ENCODE measurements around the gene ING2.
A peak's percentile ranks its signal among the peaks of the same experiment; 100 is the strongest.
"Not testable (repeated sequence)": the region's sequence is repeated elsewhere in the genome, so short reads cannot be mapped to it uniquely, and the experiment has no call there.

ING2 gene, protein sequence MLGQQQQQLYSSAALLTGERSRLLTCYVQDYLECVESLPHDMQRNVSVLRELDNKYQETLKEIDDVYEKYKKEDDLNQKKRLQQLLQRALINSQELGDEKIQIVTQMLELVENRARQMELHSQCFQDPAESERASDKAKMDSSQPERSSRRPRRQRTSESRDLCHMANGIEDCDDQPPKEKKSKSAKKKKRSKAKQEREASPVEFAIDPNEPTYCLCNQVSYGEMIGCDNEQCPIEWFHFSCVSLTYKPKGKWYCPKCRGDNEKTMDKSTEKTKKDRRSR
- 7.5 to 13.9 (median 11.9) reads per million in 4 donors for total RNA-seq

DNA sequence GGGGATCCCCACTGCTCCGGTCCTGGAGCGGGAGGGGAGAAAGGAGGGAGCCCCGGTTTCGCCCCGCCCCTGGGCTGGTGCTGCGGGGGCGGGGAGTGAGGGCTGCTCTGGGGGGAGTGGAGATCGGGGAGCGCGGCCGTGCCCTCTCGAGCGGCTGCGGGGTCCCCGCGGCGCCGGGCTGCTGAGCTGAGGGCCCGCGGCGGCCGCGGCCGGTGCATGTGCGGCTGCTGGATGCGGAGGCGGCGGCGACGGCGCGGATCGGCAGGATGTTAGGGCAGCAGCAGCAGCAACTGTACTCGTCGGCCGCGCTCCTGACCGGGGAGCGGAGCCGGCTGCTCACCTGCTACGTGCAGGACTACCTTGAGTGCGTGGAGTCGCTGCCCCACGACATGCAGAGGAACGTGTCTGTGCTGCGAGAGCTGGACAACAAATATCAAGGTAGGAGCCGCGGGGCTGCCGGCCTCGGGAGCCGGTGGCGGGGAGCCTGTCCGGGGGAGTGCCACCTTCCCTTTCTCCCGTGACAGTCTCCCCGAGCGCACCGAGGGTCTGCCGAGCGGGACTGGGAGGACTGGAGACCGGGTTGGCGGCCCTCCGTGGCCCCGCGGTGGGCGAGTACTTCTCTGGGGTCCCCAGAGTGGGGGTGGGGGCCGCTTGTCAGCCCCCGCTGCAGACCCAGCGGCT lies at the start of gene ING2:
Gene ING2 (plus strand): TSS at position 129 of the 681 bp plus-strand sequence. CDS start 138 bp downstream, at position 267.
- DNase-seq, result peak in 3 of 5 donors; percentile 81 to 86 (median 82)

DNA sequence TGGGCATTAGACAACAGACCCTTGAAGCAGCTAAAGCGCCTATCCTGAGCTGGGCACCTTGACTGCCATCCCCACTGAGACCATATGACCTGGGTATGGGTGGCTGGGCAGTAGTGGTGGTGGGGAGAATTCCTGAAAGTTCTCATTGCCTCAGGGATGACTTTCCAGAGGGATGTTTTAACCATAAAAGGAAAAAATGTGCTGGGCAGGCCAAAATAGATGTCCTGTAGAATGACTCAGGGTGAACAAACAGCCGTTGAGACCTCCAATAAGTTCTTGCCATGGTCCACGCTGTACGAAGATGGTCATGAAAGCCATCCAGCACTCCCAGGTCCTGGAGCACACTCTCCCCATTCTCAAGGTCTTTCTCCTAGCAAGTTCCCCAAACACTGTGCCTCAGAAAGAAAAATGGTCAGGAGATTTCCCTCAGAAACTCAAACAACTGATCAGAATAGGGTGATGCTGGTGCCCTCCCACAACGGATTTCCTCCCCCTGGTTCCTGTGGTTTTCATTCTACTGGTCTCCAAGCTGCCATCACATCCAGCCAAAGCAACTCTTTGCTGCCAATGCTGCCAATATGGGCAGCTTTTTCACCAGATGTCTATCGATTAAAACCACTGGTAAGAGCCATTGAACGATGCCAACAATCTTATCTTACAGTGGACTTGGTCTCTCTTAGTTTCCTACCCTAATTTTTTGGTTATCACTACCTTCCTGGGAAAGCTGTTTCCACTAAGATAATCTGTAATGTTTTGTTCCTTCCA lies 49.2 kb upstream of the ING2 start:
- peak in 1 of 5 donors; percentile 30 for DNase-seq

DNA sequence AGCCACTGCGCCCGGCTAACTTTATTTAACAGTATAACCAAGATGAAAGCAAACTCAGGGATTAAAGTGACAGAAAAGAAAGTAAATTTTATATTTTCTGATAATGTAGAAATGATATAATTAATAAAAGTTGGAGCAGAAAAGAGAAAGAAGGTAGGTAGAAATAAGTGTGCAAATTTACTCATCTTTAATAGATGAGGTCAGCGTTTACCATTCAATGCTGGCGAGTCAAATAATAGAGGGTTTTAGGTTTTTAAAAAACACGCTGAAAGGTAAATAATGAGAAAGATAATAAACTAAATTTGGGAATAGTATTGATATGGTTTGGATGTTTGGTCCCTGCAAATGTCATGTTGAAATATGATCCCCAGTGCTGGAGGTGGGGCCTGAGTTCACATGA lies 46.9 kb upstream of the ING2 start:
- DNase-seq, result no peak

DNA sequence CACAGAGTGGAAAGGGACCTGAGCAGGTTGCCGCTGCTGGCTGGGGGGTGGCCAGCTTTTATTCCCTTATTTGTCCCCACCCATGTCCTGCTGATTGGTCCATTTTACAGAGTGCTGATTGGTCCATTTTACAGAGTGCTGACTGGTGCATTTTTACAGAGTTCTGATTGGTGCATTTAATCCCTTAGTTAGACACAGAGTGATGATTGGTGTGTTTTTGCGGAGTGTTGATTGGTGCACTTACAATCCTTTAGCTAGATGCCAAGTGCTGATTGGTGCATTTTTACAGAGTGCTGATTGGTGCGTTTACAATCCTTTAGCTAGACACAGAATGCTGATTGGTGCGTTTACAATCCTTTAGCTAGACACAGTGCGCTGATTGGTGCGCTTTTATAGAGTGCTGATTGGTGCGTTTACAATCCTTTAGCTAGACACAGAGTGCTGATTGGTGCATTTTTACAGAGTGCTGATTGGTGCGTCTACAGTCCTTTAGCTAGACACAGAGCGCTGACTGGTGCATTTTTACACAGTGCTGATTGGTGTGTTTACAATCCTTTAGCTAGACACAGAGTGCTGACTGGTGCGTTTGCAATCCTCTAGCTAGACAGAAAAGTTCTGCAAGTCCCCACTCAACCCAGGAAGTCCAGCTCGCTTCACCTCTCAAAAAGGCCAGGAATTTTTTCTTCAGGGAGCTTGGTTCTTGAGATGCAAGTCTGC lies 40.8 kb upstream of the ING2 start:
- DNase-seq, result not testable (repeated sequence)

DNA sequence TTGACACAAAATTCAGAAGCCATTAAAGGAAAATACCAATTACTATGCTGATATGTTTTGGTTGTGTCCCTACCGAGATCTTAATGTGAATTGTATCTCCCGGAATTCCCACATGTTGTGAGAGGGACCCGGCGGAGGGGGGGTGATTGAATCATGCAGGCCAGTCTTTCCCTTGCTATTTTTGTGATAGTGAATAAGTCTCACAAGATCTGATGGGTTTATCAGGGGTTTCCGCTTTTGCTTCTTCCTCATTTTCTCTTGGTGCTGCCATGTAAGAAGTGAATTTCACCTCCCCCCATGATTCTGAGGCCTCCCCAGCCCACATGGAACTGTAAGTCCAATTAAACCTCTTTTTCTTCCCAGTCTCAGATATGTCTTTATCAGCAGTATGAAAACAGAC lies 39.0 kb upstream of the ING2 start:
- not testable (repeated sequence) for DNase-seq

DNA sequence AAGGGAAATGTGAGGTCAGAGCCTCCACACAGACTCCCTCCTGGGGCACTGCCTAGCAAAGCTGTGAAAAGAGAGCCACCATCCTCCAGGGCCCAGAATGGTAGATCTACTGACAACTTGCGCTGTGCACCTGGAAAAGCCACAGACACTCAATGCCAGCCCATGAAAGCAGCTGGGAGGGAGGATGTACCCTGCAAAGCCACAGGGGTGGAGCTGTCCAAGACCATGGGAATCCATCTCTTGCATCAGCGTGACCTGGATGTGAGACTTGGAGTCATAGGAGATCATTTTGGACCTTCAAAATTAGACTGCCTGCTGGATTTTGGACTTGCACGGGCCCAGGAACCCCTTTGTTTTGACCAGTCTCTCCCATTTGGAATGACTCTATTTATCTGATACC lies 37.6 kb upstream of the ING2 start:
- no peak for DNase-seq

DNA sequence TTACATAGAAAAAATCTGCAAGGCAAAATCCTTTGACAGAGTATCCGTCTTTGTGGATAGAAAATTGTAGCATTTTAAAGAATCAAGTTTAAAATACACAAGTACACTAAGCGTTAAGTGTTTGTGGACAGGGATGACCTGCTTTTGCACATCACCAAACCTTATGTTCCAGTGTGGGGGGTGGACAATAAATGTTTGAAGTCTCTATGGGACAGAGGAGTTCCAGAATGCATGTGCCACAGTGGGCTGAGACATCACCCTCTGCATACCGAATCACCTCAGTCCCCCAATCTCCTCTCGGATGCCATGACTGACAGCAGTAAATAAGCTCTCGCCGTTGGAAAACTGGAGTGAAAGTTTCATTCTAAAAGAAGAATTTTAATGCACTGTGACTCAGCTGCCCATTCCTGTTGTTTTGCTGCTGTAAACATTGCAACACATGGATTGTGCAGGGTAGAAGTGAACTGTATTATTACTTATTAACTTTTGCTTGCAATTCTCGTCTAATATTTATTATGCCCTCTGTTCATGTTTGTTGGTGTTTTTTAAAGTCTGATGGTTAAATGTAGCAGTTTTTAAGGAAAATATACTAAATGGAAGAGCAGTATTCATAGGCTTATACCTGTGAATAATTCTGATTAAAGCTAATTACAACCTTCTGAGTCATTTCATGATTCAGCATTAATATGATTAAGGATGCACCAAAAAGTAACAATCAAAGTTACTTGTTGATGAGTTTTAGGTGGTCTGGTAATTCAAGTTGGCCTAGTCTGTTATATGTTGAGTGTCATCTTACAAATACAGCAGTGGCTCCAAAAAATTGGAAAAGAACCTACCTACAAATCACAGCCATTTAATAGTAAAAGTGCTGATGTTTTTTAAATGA lies 36.4 kb upstream of the ING2 start:
- no peak for DNase-seq

DNA sequence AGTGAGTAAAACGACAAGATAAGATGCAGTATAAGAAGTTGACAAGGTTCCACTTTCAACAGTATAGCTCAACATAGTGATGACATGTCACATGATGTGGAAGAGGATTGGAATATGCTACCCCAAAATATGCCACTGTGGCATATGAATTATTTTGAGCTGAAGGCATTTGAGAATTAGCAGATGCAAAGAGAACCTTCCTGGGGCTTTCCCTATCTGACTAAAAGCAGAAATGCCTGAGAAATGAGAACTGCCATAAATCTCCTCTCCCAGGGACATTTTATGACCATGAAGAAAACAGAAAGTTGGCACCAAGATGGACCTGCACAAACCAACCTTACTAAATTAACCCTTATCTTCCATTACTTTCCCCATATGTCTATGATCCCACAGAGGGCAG lies 35.6 kb upstream of the ING2 start:
- no peak for DNase-seq

DNA sequence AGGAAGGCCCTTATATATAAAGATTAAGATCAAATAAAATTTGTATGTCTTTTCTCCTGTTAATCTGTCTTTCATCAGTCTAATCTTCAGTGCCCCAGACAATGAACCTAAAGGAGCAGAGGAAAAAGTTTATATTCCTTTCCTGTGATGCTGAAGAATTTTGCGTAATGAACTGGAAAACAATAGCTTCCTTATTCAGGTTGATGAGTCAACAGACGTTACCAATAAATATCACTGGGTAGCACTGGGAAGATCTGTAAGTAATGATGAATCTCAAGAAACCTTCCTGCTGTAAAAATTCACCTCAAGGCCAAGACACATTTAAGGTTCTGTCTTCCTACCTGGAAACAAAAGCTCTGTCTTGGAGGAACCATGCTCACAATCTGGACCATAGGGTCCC lies 34.9 kb upstream of the ING2 start:
- DNase-seq, result no peak

DNA sequence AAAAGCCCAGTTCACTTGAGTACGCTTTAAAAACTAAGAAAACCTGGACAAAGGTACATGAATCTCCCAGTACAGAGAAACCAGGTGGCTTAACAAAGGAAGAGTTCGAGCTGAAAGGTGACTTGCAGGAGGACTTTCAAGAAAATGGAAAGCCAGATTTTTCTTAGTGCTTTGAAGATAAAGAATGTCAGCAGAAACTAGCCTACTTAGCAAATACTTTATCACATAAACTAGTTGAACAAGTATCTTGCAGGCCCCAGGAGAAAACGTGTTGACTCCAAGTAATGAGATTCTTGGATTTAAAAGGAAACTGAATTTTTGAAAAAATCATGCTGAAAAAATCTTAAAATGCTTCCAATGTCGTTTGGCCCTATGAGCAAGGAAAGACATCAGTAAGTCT lies 34.0 kb upstream of the ING2 start:
- DNase-seq, result no peak

DNA sequence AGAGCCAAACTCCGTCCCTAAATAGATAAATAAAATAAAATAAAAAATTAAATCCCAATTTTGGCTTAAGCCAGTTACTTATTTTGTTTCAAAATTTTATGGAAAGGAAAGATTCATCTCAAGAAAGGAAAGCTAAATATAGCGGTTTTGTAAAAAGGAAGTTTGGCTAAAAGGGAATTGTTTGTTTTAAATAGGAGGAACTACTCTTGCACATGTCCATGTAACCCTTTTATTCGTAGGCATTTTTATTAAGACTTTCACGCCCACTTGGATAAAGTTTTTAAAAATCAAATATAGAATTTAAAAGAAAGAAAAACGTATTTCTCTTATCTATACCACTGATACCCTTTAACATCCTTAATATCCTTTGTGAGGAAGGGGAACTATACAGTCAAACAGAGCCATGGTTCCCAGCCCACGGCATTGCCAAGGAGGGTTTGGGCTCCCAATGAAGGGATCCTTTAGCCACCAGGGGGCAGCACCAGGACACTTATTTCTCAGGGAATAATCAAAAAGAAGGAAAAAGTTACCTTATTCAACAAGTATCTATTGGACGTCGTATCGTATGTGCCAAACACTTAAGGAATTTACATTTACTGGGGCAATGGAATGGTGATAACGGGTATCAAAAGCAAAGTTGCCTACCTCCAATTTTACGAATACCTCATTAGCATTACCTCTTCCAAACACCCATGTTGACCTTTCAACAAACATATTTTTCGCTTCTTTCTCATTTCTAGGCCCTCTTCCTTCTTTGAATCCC lies 32.7 kb upstream of the ING2 start:
- peak; percentile 49 to 83 (median 61) for DNase-seq

DNA sequence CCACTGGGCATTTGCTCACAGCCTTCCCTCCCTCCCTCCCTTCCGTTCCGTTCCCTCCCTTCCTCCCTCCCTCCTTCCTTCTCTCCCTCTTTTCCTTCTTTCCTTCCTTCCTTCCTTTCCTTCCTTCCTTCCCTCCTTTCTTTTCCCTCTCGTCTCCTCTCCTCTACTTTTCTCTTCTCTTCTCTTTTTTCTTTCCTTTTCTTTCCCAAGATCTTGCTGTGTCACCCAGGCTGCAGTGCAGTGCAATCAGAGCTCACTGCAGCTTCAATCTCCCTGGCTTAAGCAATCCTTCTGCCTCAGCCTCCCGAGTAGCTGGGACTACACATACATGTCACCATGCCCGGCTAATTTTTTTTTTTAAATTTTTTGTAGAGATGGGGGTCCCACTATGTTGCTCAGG lies 26.7 kb upstream of the ING2 start:
- DNase-seq, result no peak

DNA sequence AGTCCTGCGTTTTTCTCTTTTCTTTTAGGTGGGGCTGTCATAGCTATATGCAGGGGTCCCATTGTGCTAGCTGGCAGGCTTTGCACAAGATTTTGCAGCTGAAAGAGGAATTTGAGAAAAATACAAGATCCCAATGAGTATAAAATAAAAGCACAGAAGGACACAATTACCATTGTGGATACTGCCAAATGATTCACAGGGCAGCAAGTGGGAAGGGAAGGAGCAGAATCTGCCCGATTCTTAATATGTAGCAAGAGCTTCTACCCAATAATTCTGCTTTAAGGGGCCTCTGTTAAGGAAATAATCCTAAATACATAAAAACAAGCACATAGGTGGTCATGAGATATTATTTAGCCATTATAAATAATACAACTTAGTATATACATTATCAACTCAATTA lies 25.9 kb upstream of the ING2 start:
- no peak for DNase-seq

DNA sequence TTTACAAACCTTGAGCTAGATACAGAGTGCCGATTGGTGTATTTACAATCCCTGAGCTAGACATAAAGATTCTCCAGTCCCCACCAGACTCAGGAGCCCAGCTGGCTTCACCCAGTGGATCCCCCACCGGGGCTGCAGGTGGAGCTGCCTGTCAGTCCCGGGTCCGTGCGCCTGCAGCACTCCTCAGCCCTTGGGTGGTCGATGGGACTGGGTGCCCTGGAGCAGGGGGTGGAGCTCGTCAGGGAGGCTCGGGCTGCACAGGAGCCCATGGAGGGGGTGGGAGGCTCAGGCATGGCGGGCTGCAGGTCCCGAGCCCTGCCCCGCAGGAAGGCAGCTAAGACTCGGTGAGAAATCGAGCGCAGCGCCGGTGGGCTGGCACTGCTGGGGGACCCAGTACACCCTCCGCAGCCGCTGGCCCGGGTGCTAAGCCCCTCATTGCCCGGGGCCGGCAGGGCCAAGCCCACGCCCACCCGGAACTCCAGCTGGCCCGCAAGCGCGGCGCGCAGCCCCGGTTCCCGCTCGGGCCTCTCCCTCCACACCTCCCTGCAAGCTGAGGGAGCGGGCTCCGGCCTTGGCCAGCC lies 22.3 kb upstream of the ING2 start:
- not testable (repeated sequence) for DNase-seq

DNA sequence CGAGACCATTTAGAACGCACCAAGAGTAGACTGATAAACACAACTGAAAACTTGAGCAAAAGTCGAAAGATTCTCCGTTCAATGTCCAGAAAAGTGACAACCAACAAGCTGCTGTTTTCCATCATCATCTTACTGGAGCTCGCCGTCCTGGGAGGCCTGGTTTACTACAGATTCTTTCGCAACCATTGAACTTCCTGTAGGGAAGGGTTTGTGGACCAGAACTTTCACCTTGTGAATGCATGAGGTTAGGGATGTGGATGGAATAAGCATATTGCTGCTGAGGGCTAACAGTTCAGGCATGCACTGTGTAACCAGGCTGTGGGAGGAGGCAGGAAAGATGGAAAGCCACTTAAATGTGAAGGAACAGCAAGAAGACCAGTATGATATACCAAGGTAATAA lies 20.9 kb upstream of the ING2 start:
- DNase-seq, result no peak

DNA sequence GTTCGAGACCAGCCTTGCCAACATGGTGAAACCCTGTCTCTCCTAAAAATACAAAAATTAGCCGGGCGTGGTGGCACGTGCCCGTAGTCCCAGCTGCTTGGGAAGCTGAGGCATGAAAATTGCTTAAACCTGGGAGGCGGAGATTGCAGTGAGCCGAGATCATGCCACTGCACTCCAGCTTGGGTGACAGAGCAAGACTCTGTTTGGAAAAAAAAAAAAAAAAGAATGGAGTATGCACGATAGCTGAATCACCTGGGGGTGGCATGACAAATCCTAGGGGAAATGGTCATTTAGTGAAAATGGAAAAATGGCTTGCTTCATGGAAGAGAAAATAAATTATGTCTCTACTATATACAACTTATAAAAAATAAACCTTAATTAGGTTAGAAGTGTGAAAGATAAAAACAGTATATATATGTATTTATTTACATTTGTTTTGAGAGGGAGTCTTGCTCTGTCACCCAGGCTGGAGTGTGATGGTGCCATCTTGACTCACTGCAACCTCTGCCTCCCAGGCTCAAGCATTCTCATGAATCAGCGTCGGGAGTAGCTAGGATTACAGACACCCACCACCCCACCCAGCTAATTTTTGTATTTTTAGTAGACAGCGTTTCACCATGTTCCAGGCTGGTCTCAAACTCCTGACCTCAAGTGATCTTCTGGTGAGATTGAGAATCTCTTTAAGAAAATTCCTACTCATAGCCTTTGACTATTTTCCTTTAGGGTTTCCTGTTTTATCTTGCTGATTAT lies 19.3 kb upstream of the ING2 start:
- DNase-seq, result no peak

DNA sequence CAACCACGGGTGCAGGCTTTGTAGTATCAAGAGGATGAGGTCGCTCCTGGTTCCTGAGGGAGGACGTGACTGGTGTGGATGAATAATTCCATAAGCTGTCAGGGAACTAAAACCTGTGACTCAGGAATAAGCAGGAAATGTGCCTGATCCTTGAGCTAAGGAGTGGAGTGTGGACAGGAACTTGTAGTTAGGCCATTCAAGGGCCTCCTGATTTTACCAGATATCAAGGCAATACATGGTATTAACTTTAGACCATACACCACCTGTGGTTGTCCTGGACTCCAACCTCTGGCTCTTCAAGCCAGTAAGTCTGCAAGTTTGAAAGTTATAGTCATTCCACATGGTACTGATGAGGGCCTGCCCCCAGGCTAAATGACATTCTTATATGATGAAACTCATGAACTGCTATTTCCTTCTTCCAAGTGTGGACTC lies 12.1 kb upstream of the ING2 start:
- DNase-seq, result no peak

DNA sequence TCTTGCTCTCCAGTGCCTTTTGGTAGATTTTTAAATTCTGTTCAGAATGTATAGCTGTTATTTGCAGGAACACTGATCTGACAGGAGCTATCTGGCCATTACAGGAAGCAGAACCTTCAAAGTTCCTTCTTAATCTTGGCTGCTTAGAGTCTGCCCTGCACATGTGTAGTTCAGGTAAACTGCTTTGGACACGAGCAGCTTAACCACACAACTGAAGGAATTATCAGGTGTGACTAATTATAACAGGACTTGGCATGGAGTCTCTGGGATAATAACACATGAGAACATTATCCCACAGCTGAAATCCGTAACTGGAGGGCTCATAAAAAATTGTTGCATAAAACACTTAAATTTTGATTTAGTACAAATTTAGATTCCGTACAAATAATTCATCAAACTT lies 11.6 kb upstream of the ING2 start:
- no peak for DNase-seq

DNA sequence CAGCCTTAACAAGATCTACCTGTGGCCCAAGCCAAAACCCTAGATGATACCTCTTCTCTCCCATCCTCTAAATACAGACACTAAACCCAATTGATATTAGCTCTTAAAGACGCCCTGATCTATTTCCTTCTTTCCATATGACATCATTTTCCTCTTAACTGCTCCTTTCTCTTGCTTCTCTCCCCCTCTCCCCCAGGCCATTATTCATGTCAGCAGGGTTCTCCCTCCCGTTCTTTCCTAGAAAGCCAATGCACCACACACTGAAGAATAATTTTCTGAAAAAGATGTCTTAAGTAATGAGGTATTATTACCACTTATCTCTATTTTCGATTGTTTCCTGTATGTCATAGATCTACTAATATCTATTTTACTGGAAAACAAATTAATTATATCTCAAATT lies 9.7 kb upstream of the ING2 start:
- no peak for DNase-seq

DNA sequence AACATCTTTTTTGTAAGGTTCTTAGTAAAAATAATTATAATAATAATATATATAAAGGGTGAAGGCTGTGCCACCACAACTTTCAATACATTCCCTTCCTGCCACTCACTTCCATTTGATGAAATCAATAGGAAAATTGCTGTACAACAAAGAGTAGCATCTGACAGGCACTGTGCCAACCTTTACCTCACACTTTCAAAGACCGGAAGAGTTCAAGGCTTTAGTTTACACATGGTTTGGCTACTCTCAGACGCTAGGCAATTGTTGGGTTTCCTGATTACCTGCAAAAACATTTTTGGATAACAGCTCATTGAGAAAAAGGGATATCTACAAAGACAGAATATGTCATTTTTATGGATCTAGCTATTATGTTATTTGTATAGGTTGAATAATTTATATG lies 5.5 kb upstream of the ING2 start:
- DNase-seq, result no peak

Data from T-helper 1 cell (primary cell).